CD14-positive monocyte (primary cell): ENCODE results near the gene SFXN2. TPM values are rescaled to one million over a fixed set of nuclear protein-coding genes. Genes with fewer than 3 reads are reported as not detected.

Source experiments
- DNase-seq, 3 donors: peaks; one replicate each; pipeline ENCODE4 v3.0.0-alpha.2; 2011 to 2022
- H2AFZ ChIP-seq: 2 replicates; pipeline ENCODE4 v1.6.0; 2012; ENCODE audit warnings: mild to moderate bottlenecking, low read depth, low read length, inconsistent platforms; ENCODE audit not compliant: insufficient read depth, poor library complexity, severe bottlenecking
- H3K27ac ChIP-seq, 2 donors: 1 replicate in 1 of 2; 2 replicates in 1 of 2; pipeline ENCODE4 v1.5.1; 2012 to 2013; ENCODE audit warnings: low read length in 2 of 2, control low read depth in 1 of 2, inconsistent platforms in 1 of 2, low read depth in 1 of 2, mild to moderate bottlenecking in 1 of 2
- H3K27me3 ChIP-seq, 2 donors: one replicate each; pipeline versions ENCODE4 v1.6.0 to v1.6.1; 2011 to 2013; ENCODE audit warnings: low read length in 2 of 2; ENCODE audit not compliant: control insufficient read depth in 2 of 2, insufficient read depth in 2 of 2
- H3K36me3 ChIP-seq, 2 donors: replicated peaks in 1 of 2; 1 replicate in 1 of 2; 2 replicates in 1 of 2; pipeline versions ENCODE4 v1.5.1 to v1.6.1; 2012 to 2013; ENCODE audit warnings: low read length in 2 of 2, control low read depth in 1 of 2, inconsistent platforms in 1 of 2, mild to moderate bottlenecking in 1 of 2; ENCODE audit not compliant: insufficient read depth in 2 of 2, control insufficient read depth in 1 of 2
- H3K4me1 ChIP-seq, 2 donors: 1 replicate in 1 of 2; 2 replicates in 1 of 2; pipeline versions ENCODE4 v1.5.1 to v1.6.1; 2012 to 2013; ENCODE audit warnings: low read length in 2 of 2, control low read depth in 1 of 2, inconsistent platforms in 1 of 2, mild to moderate bottlenecking in 1 of 2, moderate library complexity in 1 of 2; ENCODE audit not compliant: insufficient read depth in 2 of 2, control insufficient read depth in 1 of 2
- H3K4me2 ChIP-seq: replicated peaks from 2 replicates; pipeline ENCODE3; 2012; ENCODE audit warnings: low read length, moderate library complexity, mild to moderate bottlenecking; ENCODE audit not compliant: poor library complexity, severe bottlenecking; ENCODE audit errors: extremely low read depth
- H3K4me3 ChIP-seq, 3 experiments: fragments of 200-600 bp in 1 of 3; sonication (generic) in 1 of 3; replicated peaks in 1 of 3; 1 replicate in 2 of 3; 2 replicates in 1 of 3; pipeline ENCODE4 v1.5.1; 2011 to 2013; ENCODE audit warnings: low read length in 3 of 3, mild to moderate bottlenecking in 3 of 3, control low read depth in 2 of 3, low read depth in 2 of 3, inconsistent platforms in 1 of 3, moderate library complexity in 1 of 3
- H3K79me2 ChIP-seq: 2 replicates; pipeline ENCODE4 v1.6.0; 2012; ENCODE audit warnings: mild to moderate bottlenecking, control low read depth, inconsistent platforms, low read length, moderate library complexity; ENCODE audit not compliant: insufficient read depth
- H3K9ac ChIP-seq: 2 replicates; pipeline ENCODE4 v1.6.0; 2017; ENCODE audit warnings: low read length, mild to moderate bottlenecking; ENCODE audit not compliant: insufficient read depth, poor library complexity, severe bottlenecking
- H3K9me3 ChIP-seq, 2 donors: replicated peaks in 1 of 2; 1 replicate in 1 of 2; 2 replicates in 1 of 2; pipeline versions ENCODE4 v1.5.1 to v1.6.1; 2012 to 2013; ENCODE audit warnings: low read length in 2 of 2, control low read depth in 1 of 2; ENCODE audit not compliant: control insufficient read depth in 1 of 2, insufficient read depth in 1 of 2
- H4K20me1 ChIP-seq: 2 replicates; pipeline ENCODE4 v1.6.0; 2012; ENCODE audit warnings: mild to moderate bottlenecking, low read length, control low read depth, moderate library complexity; ENCODE audit not compliant: insufficient read depth
- H3K27ac Mint-ChIP-seq, 7 donors: one replicate each; pipeline ENCODE4 v1.8.0; 2020; ENCODE audit warnings: mild to moderate bottlenecking in 7 of 7, mixed read lengths in 7 of 7, moderate library complexity in 6 of 7, inconsistent platforms in 2 of 7
- H3K27me3 Mint-ChIP-seq, 3 donors: one replicate each; pipeline ENCODE4 v1.8.0; 2021 to 2022; ENCODE audit warnings: low read depth in 3 of 3, mild to moderate bottlenecking in 3 of 3, mixed read lengths in 3 of 3, moderate library complexity in 3 of 3, inconsistent platforms in 1 of 3
- H3K36me3 Mint-ChIP-seq, 2 donors: one replicate each; pipeline ENCODE4 v1.8.0; 2020; ENCODE audit warnings: mixed read lengths in 2 of 2, inconsistent platforms in 1 of 2, mild to moderate bottlenecking in 1 of 2
- H3K4me1 Mint-ChIP-seq: one replicate; pipeline ENCODE4 v1.8.0; 2020; ENCODE audit warnings: mild to moderate bottlenecking, mixed read lengths
- H3K4me3 Mint-ChIP-seq, 2 donors: one replicate each; pipeline ENCODE4 v1.8.0; 2020; ENCODE audit warnings: mild to moderate bottlenecking in 2 of 2, mixed read lengths in 2 of 2, moderate library complexity in 1 of 2
- H3K9me3 Mint-ChIP-seq, 7 donors: one replicate each; pipeline ENCODE4 v1.8.0; 2020 to 2022; ENCODE audit warnings: mixed read lengths in 7 of 7, mild to moderate bottlenecking in 6 of 7, moderate library complexity in 6 of 7, inconsistent platforms in 2 of 7
- WGBS: methylation state at CpG from one replicate; pipeline ENCODE4 v1.1.5; 2013; ENCODE audit warnings: missing lambda C conversion rate; ENCODE audit not compliant: insufficient coverage; 5-methylcytosine and 5-hydroxymethylcytosine counted together
- intact Hi-C, 2 donors: fragments of 100-400 bp; cut with micrococcal nuclease; formaldehyde crosslinking; loops; one replicate each; pipeline versions ENCODE4 v1.15.0 to v1.15.1; 2023
- polyA plus RNA-seq, 3 donors: library from polyadenylated mRNA; depleted of rRNA in 1 of 3; unstranded in 2 of 3; stranded (reverse) in 1 of 3; fragments of 300-500 nt in 2 of 3; fragments of >200 nt in 1 of 3; fragmentation: Illumina TruSeq in 2 of 3; gene quantifications; 1 replicate in 2 of 3; 2 replicates in 1 of 3; pipeline ENCODE4 v1.2.3, GENCODE V29; 2012 to 2021
- TF ChIP-seq, protein P1 (sequence below): fragments of 200-600 bp; IDR thresholded peaks from one replicate; pipeline ENCODE4 v1.8.0; 2022; ENCODE audit warnings: antibody characterized with exemption, mild to moderate bottlenecking

The SFXN2 gene
- polyA plus RNA-seq, 3 donors = 1.3 to 2.0 (median 1.8) TPM

DNA sequence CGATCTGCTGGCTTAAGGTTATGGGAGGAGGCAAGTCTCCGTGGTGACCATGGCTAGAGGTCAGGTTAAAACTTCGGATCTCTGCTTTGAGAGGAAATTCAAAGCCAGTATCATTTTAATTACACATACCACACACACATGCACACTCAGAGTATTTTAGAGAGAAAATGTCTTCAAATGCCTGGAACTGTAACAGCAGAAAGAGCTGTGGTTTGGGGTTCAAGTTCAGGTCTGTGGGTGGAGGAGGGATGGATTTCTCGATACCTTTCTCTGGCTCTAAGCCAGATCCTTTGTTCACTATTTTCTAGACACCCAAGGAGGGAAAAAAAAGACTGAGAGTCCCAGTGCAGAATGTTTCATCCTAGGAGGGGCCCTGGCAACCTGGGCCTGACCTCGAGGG lies 32.7 kb upstream of the SFXN2 start:
- intact Hi-C loops = no loop called here
- Histone ChIP-seq H3K9me3 (no peaks in the 10 kb centered on the region), H3K4me1 (peaks cover 28 to 30% of the 10 kb centered on the region in 2 donors), H3K79me2 (peaks cover 3% of the 10 kb centered on the region), H3K4me3 (no peak overlapping the region), H4K20me1 (no peaks in the 10 kb centered on the region), H3K27me3 (no peaks in the 10 kb centered on the region), H3K27ac (no peak overlapping the region), H3K36me3 (peaks cover 0 to 12% of the 10 kb centered on the region in 2 donors), H3K4me2 (no peak overlapping the region), H3K9ac (no peak overlapping the region), H2AFZ (no peak overlapping the region)
- Mint-ChIP-seq H3K9me3 (no peaks in the 10 kb centered on the region), H3K27ac (peak overlapping the region in 1 of 7 donors; percentile 7), H3K36me3 (peaks cover 21 to 36% of the 10 kb centered on the region in 2 donors), H3K27me3 (peaks cover 0 to 3% (median 0%) of the 10 kb centered on the region in 3 donors), H3K4me3 (no peak overlapping the region), H3K4me1 (peaks cover 33% of the 10 kb centered on the region)
- no peak for DNase-seq
- TF ChIP-seq, protein P1, sequence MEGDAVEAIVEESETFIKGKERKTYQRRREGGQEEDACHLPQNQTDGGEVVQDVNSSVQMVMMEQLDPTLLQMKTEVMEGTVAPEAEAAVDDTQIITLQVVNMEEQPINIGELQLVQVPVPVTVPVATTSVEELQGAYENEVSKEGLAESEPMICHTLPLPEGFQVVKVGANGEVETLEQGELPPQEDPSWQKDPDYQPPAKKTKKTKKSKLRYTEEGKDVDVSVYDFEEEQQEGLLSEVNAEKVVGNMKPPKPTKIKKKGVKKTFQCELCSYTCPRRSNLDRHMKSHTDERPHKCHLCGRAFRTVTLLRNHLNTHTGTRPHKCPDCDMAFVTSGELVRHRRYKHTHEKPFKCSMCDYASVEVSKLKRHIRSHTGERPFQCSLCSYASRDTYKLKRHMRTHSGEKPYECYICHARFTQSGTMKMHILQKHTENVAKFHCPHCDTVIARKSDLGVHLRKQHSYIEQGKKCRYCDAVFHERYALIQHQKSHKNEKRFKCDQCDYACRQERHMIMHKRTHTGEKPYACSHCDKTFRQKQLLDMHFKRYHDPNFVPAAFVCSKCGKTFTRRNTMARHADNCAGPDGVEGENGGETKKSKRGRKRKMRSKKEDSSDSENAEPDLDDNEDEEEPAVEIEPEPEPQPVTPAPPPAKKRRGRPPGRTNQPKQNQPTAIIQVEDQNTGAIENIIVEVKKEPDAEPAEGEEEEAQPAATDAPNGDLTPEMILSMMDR = no peak
- WGBS = no CpG with 5 or more reads among the region's 5 CpGs

DNA sequence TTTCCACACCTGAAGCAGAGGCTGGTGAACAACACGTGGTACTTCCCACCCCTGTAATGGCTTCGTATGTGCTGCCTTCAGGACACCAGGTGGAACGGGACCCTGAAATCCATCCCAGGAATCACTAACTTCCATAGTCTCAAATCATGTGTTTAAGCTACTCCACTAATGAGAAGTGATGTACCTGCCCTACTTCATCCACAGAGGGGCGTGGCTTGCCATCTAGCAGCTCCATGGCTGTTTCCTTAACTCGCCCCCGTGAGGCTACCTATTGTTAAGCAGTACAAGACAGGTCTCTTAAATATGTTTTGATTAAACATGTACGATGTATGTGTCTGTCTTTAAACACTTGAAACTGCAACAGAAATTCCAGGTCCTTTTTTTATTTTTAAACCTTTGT lies 32.0 kb upstream of the SFXN2 start:
- intact Hi-C loops = no loop called here
- TF ChIP-seq, protein P1 = no peak
- Histone ChIP-seq H3K27ac (no peak overlapping the region), H3K4me1 (peaks cover 21 to 23% of the 10 kb centered on the region in 2 donors), H3K4me3 (no peak overlapping the region), H4K20me1 (no peaks in the 10 kb centered on the region), H2AFZ (no peak overlapping the region), H3K36me3 (peaks cover 0 to 12% of the 10 kb centered on the region in 2 donors), H3K4me2 (no peak overlapping the region), H3K9me3 (no peaks in the 10 kb centered on the region), H3K79me2 (peaks cover 3% of the 10 kb centered on the region), H3K27me3 (no peaks in the 10 kb centered on the region), H3K9ac (no peak overlapping the region)
- WGBS = 100% methylated on average over 3 of the region's 7 CpGs
- H3K4me3 Mint-ChIP-seq = no peak overlapping the region
- H3K9me3 Mint-ChIP-seq = no peaks in the 10 kb centered on the region
- no peak overlapping the region for H3K27ac Mint-ChIP-seq
- no peak for DNase-seq
- H3K36me3 Mint-ChIP-seq = peaks cover 21 to 35% of the 10 kb centered on the region in 2 donors
- H3K4me1 Mint-ChIP-seq = peaks cover 26% of the 10 kb centered on the region
- H3K27me3 Mint-ChIP-seq = peaks cover 0 to 3% (median 0%) of the 10 kb centered on the region in 3 donors
